Effector memory CD8-positive, alpha-beta T cell (primary cell): ENCODE measurements around the gene PPAN.

Experiments
- ATAC-seq: fragments of 150-1000 bp; cut with Tn5 transposase; replicated peaks from 2 replicates; pipeline ENCODE4 v1.10.0; 2021; ENCODE audit warnings: mild to moderate bottlenecking, moderate library complexity
- DNase-seq, 3 experiments: peaks; one replicate each; pipeline ENCODE4 v3.0.0; 2021
- H3K27ac Mint-ChIP-seq, 2 donors: one replicate each; pipeline ENCODE4 v1.8.0; 2022; ENCODE audit warnings: mild to moderate bottlenecking in 2 of 2, mixed read lengths in 2 of 2, moderate library complexity in 2 of 2
- H3K27me3 Mint-ChIP-seq, 2 donors: one replicate each; pipeline ENCODE4 v1.8.0; 2022; ENCODE audit warnings: mixed read lengths in 2 of 2
- H3K36me3 Mint-ChIP-seq: one replicate; pipeline ENCODE4 v1.8.0; 2022; ENCODE audit warnings: mild to moderate bottlenecking, moderate library complexity, mixed read lengths; ENCODE audit not compliant: insufficient read depth
- H3K4me1 Mint-ChIP-seq, 2 donors: one replicate each; pipeline ENCODE4 v1.8.0; 2022; ENCODE audit warnings: low read depth in 2 of 2, mixed read lengths in 2 of 2
- H3K4me3 Mint-ChIP-seq, 2 donors: one replicate each; pipeline ENCODE4 v1.8.0; 2022; ENCODE audit warnings: mild to moderate bottlenecking in 2 of 2, mixed read lengths in 2 of 2, moderate library complexity in 2 of 2
- H3K9me3 Mint-ChIP-seq, 2 donors: one replicate each; pipeline ENCODE4 v1.8.0; 2022; ENCODE audit warnings: mixed read lengths in 2 of 2

PPAN gene

GRCh38 chr19:10132905-10133304 is 26.7 kb downstream of the PPAN start:
- DNase-seq: no peak
- ATAC-seq: no peak
- Mint-ChIP-seq H3K27ac (peak overlapping the region in 1 of 2 donors; percentile 20), H3K36me3 (peaks cover 61% of the 10 kb centered on the region), H3K4me3 (no peak overlapping the region), H3K27me3 (no peaks in the 10 kb centered on the region), H3K9me3 (no peaks in the 10 kb centered on the region), H3K4me1 (peaks cover 0 to 4% of the 10 kb centered on the region in 2 donors)

- Mint-ChIP-seq H3K27me3 (no peaks in the 10 kb centered on the region), H3K36me3 (peaks cover 68% of the 10 kb centered on the region), H3K4me1 (peaks cover 0 to 4% of the 10 kb centered on the region in 2 donors), H3K27ac (peak overlapping the region in 1 of 2 donors; percentile 44), H3K9me3 (no peaks in the 10 kb centered on the region), H3K4me3 (no peak overlapping the region)
- DNase-seq: no peak
- ATAC-seq: no peak
These were observed 27.4 kb downstream of the PPAN start for GRCh38 chr19:10133596-10133995.

- peaks cover 0 to 5% of the 10 kb centered on the region in 2 donors for H3K4me1 Mint-ChIP-seq
- DNase-seq (no peak), ATAC-seq (no peak)
- no peaks in the 10 kb centered on the region for H3K9me3 Mint-ChIP-seq
- no peak overlapping the region for H3K4me3 Mint-ChIP-seq
- H3K36me3 Mint-ChIP-seq: peaks cover 65% of the 10 kb centered on the region
- H3K27me3 Mint-ChIP-seq: no peaks in the 10 kb centered on the region
- H3K27ac Mint-ChIP-seq: peak overlapping the region in 1 of 2 donors; percentile 44
These were observed 27.9 kb downstream of the PPAN start for GRCh38 chr19:10134040-10134439.

- ATAC-seq: no peak
- Mint-ChIP-seq H3K4me3 (no peak overlapping the region), H3K4me1 (peaks cover 0 to 9% of the 10 kb centered on the region in 2 donors), H3K27ac (no peak overlapping the region), H3K27me3 (no peaks in the 10 kb centered on the region), H3K9me3 (no peaks in the 10 kb centered on the region), H3K36me3 (peaks cover 69% of the 10 kb centered on the region)
- DNase-seq: no peak
These were observed 29.6 kb downstream of the PPAN start for GRCh38 chr19:10135551-10136334.

- ATAC-seq (no peak), DNase-seq (no peak)
- Mint-ChIP-seq H3K27ac (peak overlapping the region; percentile 19 to 90), H3K4me1 (peaks cover 0 to 12% of the 10 kb centered on the region in 2 donors), H3K4me3 (no peak overlapping the region), H3K27me3 (no peaks in the 10 kb centered on the region), H3K9me3 (no peaks in the 10 kb centered on the region), H3K36me3 (peaks cover 57% of the 10 kb centered on the region)
These were observed 30.8 kb downstream of the PPAN start for GRCh38 chr19:10136936-10137335.

- peaks cover 53% of the 10 kb centered on the region for H3K36me3 Mint-ChIP-seq
- DNase-seq: no peak
- H3K4me1 Mint-ChIP-seq: peaks cover 5 to 20% of the 10 kb centered on the region in 2 donors
- no peak overlapping the region for H3K27ac Mint-ChIP-seq
- no peak overlapping the region for H3K4me3 Mint-ChIP-seq
- no peak for ATAC-seq
- no peaks in the 10 kb centered on the region for H3K9me3 Mint-ChIP-seq
- no peaks in the 10 kb centered on the region for H3K27me3 Mint-ChIP-seq
These were observed 31.9 kb downstream of the PPAN start for GRCh38 chr19:10137751-10138682.

- H3K9me3 Mint-ChIP-seq: no peaks in the 10 kb centered on the region
- no peak overlapping the region for H3K4me3 Mint-ChIP-seq
- DNase-seq: no peak
- H3K27ac Mint-ChIP-seq: peak overlapping the region; percentile 16 to 80
- peaks cover 12 to 27% of the 10 kb centered on the region in 2 donors for H3K4me1 Mint-ChIP-seq
- H3K27me3 Mint-ChIP-seq: no peaks in the 10 kb centered on the region
- peaks cover 50% of the 10 kb centered on the region for H3K36me3 Mint-ChIP-seq
- ATAC-seq: no peak
These were observed 33.0 kb downstream of the PPAN start for GRCh38 chr19:10138879-10139795.

- peaks cover 12 to 29% of the 10 kb centered on the region in 2 donors for H3K4me1 Mint-ChIP-seq
- DNase-seq: no peak
- H3K4me3 Mint-ChIP-seq: no peak overlapping the region
- no peaks in the 10 kb centered on the region for H3K27me3 Mint-ChIP-seq
- peak overlapping the region; percentile 15 to 16 for H3K27ac Mint-ChIP-seq
- no peaks in the 10 kb centered on the region for H3K9me3 Mint-ChIP-seq
- ATAC-seq: no peak
- peaks cover 55% of the 10 kb centered on the region for H3K36me3 Mint-ChIP-seq
These were observed 33.8 kb downstream of the PPAN start for GRCh38 chr19:10139952-10140351.

- peaks cover 66% of the 10 kb centered on the region for H3K36me3 Mint-ChIP-seq
- DNase-seq (no peak), ATAC-seq (no peak)
- H3K27ac Mint-ChIP-seq: peak overlapping the region; percentile 19 to 94
- no peaks in the 10 kb centered on the region for H3K9me3 Mint-ChIP-seq
- H3K4me1 Mint-ChIP-seq: peaks cover 12 to 31% of the 10 kb centered on the region in 2 donors
- H3K4me3 Mint-ChIP-seq: peak overlapping the region; percentile 10 to 75
- H3K27me3 Mint-ChIP-seq: no peaks in the 10 kb centered on the region
These were observed 35.3 kb downstream of the PPAN start for GRCh38 chr19:10141479-10141878.

- Mint-ChIP-seq H3K36me3 (peaks cover 66% of the 10 kb centered on the region), H3K27me3 (no peaks in the 10 kb centered on the region), H3K27ac (peak overlapping the region; percentile 94 to 96), H3K4me1 (peaks cover 12 to 31% of the 10 kb centered on the region in 2 donors), H3K4me3 (peak overlapping the region; percentile 10 to 75), H3K9me3 (no peaks in the 10 kb centered on the region)
- DNase-seq (no peak), ATAC-seq (no peak)
These were observed 35.8 kb downstream of the PPAN start for GRCh38 chr19:10141973-10142372.

GRCh38 chr19:10142701-10143375 is 36.7 kb downstream of the PPAN start:
- H3K4me1 Mint-ChIP-seq: peaks cover 12 to 29% of the 10 kb centered on the region in 2 donors
- H3K27ac Mint-ChIP-seq: peak overlapping the region; percentile 94 to 96
- no peaks in the 10 kb centered on the region for H3K27me3 Mint-ChIP-seq
- peaks cover 65% of the 10 kb centered on the region for H3K36me3 Mint-ChIP-seq
- no peaks in the 10 kb centered on the region for H3K9me3 Mint-ChIP-seq
- ATAC-seq (peak; percentile 99), DNase-seq (peak; percentile 27 to 37 (median 32))
- peak overlapping the region; percentile 75 to 79 for H3K4me3 Mint-ChIP-seq

GRCh38 chr19:10143681-10144080 is 37.5 kb downstream of the PPAN start:
- peaks cover 12 to 28% of the 10 kb centered on the region in 2 donors for H3K4me1 Mint-ChIP-seq
- H3K9me3 Mint-ChIP-seq: no peaks in the 10 kb centered on the region
- peaks cover 65% of the 10 kb centered on the region for H3K36me3 Mint-ChIP-seq
- peak overlapping the region; percentile 75 to 79 for H3K4me3 Mint-ChIP-seq
- DNase-seq (no peak), ATAC-seq (no peak)
- H3K27ac Mint-ChIP-seq: peak overlapping the region; percentile 94 to 96
- H3K27me3 Mint-ChIP-seq: no peaks in the 10 kb centered on the region
